SIG-M5 (cell line): ENCODE data around the gene RIN3.
A peak's percentile ranks its signal among the peaks of the same experiment; 100 is the strongest.

Experiments used
- DNase-seq: peaks from one replicate; lab custom pipeline; 2025; lab: John Stamatoyannopoulos, UW

RIN3 gene

DNA sequence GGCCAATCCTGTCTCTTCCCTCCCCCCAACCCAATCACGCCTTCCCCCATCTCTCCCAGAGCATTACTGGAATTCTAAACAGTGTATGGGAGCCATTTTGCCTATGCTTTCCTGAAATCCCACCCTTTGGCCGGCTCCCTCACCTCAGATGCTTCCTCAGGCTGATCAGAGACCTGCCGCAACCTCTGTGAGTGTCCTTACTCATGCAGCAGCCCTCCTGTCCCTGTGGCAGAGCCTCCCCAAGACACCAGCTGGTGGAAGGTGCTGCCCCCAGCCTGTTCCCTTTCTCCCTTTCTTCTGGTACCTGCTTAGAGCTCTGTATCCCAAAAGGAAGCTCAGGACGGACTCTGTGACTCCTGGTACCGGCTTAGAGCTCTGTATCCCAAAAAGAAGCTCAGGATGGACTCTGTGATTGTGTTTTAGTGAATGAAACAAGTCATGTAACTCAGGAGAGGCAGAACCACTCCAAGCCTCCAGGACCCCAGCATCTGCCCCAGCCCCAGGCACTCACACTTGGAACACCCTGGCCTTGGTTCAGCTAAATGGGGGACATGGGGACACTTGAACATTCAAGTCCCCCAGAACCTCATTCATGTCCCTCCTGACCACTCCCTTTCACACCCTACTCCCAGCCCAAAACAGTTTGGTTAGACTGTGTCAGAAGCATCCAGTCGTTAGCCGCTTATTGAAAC, 29.3 kb upstream of the RIN3 start:
- no peak for DNase-seq

DNA sequence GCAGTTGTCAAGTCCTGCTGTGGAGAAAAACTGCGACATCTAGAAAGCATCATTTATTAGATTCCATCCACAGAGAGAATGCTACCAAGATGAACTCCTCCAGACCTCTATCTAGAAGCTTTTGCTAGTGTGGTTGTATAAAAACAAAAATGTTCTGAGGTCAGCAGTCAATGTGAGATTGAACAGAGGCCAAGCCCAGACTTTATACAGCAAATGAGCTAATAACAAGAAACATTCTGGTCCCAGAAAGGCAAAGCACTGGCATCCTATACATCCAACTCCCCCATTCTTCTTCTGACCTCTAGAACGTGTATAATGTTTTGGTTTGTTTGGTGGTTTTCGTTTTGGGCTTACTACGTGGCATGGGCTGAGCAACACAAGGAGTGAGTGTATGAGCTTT, 26.7 kb upstream of the RIN3 start:
- no peak for DNase-seq

DNA sequence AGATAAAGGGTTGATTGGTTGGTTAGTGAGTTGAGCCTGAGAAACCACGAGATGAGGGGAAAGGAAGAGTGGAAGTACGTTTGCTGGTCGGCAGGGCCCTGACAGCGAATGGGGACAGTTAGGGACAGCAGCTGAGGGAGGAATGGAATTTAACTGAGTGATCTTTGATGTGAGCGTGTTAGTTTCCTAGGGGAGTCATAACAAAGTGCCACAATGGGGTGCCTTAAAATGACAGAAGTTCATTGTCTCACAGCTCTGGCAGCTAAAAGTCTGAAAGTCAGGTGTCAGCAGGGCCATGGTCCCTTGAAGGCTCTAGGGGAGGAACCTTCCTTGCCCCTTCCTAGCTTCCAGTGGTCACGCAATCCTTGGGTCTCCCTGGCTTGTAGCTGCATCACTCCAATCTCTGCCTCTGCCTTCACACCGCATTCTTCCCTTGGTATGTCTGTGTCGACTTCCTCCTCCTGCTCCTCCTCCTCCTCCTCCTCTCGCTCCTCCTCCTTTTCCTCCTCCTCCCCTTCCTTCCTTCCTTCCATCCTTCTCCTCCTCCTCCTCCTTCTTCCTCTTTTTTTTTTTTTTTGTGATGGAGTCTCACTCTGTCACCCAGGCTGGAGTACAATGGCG, 26.0 kb upstream of the RIN3 start:
- DNase-seq, result no peak

DNA sequence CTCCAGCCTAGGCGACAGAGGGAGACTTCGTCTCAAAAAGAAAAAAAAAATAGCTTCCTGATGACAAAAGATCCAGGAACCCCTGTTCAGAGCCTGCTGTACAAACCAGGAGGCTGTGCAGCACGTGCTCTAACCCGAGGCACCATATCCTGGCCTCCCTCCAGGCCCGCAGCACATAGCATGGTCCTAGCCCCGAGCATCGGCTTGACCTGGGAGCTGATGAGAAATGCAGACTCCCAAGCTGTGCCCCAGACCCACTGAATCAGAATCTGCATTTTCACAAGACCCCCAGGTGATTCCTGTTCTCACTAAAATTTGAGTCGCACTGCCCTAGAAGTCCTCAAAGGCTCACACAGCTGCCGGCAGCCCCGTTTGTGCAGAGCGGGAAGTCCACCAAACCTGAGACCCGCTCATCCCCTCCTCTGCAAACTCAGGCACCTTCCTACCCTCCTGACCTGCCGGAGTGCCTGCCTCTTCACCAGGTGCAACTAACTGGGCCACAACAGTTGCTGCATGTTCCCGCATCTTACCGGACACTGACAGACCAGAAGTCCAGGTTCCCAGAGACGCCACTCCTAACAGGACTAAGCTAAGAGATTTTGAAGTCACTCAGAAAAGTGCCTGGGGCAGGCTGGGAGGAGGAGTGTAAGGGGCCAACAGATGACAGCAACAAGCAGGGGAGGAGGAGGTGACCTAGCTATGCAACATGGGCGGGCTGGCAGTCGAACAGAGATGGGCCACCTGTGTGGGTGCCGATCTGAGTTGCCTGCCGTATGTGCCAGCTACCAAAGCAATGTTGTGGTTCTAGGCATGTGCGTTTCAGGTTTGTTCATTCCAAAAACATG, 24.0 kb upstream of the RIN3 start:
- DNase-seq, result no peak

DNA sequence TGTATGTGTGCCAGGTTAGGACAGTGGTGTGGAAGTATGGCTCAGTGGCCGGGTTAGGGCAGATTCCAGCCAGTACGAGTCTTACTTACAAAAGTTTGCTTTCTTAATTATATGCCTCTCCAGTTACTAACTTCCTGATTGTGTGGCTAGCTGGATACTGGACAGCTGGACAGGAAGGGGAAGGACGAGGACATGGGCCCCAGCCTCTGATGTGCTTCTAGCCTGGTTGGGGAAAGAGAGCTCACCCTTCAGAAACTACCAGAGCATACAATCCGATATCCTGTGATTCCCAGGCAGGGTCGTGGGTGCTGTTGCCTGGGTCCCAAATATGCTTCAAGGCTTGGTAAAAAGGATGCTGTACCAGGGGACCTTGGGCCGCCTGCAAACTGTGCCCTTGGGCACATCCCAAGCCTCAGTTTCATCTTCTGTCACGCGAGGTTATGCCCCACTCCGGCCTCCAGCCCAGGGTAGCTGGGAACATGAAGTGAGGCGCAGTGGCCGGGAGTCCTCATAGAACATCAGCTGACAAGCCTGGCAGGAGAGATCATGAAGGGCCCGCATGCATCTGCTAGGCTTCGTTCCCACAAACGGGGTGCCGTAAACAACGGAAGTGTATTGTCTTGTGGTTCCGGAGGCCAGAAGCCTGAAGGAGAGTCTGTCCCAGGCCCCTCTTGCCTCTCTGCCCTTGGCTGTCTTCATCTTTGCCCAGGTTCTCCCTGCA, 23.2 kb upstream of the RIN3 start:
- DNase-seq, result no peak

DNA sequence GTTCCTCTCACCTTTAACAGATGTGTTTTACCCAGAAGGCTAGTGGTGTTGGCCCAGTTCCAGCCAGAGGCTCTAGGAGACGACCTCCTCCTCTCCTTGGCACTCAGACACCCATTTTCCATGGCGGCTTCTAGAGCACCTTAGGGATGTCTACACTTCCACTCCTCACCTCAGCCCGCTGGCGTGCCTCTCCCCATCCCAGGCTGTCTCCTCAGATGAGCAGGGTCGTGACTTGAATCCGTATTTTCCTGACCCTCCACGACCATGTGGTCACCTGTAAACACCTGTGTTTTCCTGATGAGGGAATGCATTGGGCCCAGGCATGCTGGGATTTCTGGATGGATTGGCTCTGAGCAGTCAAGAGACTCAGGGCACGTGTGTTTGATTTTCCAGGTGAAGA, 21.8 kb upstream of the RIN3 start:
- DNase-seq, result no peak

DNA sequence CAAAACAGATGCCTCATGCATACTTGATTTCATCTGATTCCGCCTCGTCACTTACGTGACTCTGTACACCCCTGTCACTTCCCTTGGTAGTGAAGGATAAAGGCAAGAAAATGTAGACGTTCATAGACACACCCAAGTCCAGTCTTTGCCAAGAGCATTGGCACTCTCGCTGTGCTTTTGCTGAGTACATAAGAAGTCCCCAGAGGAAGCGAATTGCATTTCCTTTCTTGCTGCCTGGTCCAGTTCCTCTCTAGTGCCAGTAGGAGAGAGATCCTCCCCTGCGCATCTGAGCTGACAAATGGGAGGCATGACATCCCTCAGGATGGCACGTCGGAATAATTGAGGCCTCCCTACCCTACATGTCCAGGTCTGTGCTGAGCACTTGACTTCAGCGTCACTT, 21.3 kb upstream of the RIN3 start:
- no peak for DNase-seq

DNA sequence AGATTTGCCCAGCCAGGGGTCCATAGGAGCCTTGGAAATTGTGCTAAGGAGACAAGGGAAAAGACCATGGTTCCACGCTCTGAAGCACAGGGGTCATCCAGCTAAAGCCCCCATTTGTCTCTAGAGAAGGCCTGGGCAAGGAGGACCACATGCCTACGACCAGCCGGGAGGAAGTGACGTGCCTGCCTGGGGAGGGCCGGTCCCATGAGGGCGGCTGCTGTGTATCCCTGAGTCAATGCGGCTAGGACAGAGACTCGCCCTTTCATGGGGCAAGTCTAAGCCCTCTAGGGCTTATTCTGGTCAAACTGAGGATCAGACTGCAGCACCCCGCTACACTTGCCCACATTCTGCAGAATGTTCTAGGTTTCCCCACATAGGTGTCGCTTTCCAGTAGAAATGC, 20.6 kb upstream of the RIN3 start:
- DNase-seq, result no peak

DNA sequence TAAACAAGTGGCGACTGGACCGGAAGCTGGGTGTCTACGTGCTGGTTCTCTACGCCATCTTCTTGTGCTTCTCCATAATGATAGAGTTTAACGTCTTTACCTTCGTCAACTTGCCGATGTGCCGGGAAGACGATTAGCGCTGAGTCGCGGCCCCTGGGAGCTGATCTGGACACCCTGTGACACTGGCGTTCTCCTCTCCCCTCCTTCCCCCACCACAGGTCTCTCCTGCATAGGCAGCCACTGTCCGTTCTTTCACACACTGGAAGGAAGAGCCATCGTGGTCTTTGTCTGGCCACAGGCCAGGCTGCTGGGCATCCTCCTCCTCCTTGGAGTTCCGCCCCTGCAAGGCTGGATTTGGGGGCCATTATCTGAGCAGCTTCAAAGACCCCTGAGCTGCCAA, 20.1 kb upstream of the RIN3 start:
- DNase-seq, result no peak

DNA sequence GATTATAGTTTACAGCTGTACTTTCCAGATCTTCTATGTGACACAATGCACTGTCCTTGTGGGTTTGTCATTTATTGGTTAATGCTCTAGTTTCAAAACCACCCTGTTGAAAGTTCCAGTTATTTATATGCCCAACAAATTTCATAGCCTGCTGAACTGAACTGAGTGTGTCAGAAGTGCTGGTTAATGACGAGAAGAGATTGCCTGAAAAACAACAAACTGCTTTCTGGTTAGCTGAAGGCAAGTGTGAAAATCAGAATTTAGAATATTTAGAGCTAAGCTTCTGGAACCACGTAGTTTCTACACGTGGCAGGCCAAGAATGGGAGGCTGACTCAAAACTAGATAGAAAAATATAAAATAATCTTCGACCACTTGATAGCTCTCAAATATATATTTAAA, 19.1 kb upstream of the RIN3 start:
- DNase-seq, result no peak

DNA sequence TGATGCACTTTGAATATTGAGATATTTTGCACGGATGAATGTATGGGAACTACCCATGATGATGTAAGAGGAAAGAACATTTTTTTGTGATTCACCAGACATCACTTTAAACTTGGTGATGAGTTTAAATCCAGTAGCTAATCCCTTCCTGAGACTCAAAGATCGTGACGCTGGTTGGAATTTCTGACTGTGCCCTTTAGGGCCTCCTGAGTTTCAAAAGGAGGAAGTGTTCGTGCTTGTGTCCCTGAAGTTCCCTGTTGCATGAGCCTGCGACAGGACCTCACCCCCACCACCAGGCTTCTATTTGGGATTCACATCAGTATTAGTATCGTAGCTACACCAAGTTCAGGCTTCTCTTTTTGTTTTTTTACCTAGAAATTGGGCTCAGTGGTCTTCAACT, 18.6 kb upstream of the RIN3 start:
- DNase-seq, result peak; percentile 1

DNA sequence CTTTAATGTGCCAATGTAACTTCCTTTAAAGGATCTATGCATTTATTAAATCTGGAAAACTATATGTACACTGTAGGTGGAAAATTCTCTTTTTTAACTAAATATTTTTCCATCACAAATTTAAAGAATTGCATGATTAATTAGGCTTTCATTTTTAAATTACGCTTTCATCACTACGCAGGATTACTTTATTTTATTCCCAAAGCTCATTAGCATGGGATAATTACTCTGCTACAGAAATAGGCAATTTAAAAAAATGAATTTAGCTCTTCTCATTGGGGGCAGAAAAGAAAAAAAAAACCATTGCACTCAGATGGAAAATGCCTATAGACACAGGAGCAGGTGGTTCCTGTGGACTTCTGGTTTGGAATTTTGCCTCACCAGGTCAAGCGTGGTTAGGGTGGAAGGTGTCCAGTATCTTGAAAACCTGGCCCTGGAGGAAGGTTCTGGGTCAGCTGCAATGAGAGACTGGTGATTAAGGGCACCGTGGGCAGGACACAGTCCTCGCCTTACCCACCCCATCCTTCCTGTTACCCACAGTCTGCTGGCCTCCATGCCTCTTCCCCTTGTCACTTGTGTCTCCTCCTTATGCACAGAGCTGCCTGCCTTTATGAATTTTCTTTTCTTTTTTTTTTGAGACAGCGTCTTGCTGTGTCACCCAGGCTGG, 17.3 kb upstream of the RIN3 start:
- DNase-seq, result no peak

DNA sequence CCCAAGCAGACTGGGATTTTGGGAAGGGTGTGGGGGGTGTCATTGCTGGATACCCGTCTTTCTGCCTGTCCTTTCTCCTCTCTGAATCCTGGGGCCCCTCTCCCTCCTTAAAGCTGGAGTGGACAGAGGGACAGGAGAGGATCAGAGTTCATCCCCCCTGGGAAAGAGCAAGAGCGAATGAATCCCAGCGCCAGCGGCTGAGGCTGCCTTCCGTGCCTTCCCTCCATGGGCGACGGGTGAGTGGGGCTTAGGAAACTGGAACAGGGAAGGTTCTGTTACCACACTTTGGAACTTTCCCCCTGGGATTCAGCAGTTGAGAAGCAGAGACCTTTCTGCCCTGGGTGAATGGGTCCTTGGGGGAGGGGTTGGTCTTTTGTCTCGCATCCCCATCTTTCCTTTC, 16.2 kb upstream of the RIN3 start:
- DNase-seq, result no peak

DNA sequence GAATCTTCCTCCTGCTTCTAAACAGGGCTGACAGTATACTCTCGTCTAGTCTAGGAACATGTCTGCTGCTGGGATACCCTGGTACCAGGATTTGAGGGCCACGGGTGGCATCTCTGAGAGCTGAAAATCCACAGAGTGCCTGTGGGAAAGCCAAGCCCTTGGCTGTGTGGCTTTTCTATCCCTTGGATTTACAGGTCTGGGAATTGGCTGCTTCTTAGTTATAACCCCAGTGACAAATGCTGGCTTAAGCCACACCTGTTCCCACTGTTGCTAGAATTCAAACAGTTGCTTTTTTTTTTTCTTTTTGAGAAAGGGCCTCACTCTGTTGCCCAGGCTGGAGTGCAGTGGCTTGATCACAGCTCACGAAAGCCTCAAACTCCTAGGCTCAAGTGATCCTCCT, 14.3 kb upstream of the RIN3 start:
- no peak for DNase-seq

DNA sequence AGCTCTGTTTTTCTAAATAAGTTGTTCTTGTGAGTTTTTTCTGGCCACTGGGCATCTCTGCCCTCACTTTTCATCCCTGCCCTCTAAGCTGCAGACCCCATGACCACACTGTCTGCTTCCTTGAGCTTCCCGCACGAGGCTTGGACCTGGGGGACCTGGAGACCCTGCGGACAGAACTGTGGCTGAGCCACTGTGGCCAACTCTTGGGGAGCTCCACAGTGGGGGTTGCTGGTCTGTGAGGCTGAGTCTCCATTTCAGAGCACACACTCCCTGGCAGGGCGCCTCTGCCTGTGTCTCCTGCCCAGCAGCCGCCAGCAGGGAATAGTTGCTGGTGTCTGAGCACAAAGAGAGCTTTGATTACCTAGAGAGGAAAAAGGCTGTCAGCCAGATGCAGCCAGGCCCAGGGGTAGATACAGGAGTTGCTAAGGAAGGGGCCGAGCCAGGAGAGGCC, 13.1 kb upstream of the RIN3 start:
- DNase-seq, result no peak

DNA sequence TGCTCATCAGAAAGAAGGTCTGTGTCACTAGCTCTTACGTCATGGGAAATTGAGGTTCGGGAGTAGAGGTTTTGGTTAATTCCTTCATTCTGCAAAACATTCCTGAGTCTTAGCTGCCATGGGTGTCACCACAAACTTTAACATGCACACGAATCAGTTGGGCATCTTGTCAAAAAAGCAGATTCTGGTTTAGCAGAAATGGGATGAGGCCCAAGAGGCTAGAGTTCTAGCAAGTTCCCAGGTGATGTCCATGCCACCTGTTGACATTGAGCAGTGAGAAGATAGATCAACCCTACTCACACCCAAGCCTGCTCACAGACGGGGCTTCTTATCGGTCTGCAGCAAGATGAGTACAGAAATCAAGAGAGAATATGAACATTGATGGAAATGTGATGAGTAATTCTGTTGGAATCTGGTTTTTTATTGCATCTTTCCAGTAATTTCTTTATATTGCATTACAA, 11.7 kb upstream of the RIN3 start:
- no peak for DNase-seq

DNA sequence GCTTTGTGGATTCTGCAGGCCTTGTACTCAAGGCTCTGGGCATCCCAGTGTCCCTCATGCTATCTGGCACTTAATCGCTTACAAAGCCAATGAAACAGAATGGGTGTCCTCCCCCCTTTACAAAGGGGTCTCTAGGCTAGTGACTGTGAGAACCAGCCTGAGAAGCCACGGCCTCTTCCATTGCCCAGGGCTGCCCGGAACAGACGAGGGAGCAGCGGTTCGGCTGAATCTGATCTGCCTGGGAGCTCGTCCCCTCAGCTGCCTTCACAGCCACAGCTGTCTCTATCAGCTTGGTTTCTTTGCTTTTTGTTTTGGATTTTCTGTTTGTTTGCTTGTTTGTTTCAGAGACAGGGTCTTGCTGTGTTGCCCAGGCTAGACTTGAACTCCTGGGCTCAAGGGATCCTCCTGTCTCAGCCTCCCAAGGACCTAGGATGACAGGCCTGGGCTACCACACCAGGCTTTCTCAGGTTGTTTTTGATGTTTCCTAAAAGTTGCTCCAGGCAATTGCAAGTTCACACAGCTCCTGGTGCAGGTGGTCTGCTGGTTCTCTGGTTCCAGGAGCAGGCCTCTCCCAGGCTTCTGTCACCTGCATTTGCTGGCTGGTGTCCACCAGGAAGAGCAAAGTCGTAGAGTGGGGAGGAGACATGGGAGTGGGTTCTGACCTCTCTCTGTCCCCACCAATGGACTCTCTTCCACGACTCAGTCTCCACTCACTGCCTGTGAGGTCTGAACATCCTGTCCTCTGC, 10.9 kb upstream of the RIN3 start:
- DNase-seq, result no peak

DNA sequence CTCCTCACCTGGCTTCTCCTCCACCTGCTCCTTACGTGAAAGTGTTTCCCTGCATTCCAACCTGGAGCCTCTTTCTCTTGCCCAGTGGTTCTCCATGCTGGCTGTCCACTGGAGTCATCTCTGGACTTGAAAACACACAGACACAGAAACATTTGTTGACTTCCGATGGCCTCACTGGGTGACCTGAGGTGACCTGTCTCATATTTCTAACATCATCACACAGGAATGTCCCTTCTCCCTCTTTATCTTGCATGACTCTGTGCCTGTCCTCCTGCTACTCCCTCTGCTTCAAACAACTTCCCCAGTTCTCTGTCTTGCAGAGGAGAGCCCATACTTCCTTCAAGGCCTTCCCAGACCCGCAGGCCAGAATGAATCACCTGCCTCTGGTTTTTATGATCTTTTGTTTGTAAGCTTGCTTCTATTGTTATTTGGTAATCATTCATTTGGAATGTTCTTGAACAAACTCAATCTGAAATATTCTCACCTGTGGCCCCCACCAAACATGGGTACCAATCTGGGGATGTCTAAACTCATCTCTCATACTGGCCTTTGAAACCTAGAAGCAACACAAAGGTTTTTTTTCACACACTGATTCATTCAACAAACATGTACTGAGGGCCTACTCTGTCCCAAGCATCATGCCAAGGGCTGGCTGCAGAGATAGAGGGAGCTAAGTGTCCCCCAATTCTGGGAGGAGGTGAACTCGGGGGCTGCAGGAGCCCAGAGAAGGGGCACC, 9.7 kb upstream of the RIN3 start:
- DNase-seq, result no peak

DNA sequence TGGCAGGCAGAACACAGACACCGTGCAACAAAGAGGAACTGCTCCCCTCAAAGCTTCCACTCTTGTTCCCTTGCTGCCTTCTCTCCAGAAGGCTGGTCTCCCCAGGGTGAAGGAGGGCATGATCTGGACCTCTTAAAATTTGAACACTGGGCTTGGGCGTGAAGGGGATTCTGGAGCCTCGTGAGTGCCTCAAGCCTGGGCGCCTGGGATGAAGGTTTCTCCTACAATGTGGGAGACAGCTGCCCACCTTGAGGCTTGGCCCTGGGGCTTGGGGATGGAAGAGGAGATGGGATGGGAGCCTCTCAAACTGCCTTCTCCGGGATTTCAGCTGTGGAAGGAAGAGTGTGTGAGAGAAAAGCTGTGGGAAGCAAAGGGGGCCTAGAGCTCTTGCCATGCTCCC, 7.8 kb upstream of the RIN3 start:
- DNase-seq, result no peak

DNA sequence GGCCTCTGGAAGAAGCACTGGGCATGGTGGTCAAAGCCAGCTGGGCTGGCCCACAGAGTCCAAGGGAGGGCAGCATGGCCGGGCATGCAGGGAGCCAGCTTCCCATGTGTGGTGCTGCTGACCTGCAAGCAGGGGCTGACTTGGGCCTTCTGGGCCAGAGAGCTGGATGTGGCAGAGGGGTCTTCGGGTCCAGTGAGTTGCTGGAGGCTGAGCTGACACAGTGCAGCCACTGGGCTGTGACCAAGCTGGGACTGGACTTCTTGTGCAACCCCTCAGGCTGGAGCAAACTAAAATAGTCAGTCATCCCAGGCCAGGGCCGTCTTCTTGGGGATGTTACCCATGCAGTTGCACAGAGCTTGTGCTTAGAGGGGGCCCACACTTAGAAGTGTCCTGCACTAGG, 7.3 kb upstream of the RIN3 start:
- DNase-seq, result no peak
